ENCODE measurements around the gene PLXND1.
"Not testable (repeated sequence)": the region's sequence is repeated elsewhere in the genome, so short reads cannot be mapped to it uniquely, and the experiment has no call there.

PLXND1 gene

DNA sequence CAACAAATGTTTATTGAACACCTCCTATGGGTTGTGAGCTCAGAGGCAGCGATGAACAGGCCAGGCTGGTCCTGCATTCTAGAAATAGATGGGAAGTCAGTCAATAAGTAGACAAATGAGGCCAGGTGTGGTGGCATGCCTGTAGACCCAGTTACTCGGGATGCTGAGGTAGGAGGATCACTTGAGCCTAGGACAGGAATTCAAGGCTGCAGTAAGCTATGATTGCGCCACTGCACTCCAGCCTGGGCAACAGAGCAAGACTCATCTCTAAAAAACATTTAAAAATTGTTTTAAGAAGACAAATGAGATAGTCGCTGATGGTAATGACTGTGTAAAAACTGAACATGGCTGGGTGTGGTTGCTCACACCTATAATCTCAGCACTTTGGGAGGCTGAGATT, 82.4 kb downstream of the PLXND1 start:
- no peak for DNase-seq (ENCODE audit: low spot score)

DNA sequence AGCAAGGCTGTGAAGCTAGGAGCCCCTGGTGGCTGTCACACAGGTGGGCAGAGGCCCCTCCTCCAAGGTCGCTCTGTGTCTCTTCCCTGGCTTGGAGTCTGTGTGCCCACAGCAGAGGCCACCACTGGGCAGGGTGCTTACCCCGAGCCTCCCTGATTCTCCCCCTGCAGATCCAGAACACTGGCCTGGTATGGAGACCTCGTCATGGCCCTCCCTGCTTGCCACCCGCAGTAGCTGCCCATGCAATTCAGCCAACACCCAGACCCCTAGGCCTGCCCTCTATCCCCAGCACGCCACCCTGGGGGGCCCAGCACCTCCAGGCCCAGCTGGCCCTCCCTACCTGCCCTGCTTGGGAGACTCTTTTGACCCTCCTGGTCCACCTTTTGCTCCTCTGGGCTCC, 83.5 kb downstream of the PLXND1 start:
- DNase-seq (ENCODE audit: low spot score), result no peak

DNA sequence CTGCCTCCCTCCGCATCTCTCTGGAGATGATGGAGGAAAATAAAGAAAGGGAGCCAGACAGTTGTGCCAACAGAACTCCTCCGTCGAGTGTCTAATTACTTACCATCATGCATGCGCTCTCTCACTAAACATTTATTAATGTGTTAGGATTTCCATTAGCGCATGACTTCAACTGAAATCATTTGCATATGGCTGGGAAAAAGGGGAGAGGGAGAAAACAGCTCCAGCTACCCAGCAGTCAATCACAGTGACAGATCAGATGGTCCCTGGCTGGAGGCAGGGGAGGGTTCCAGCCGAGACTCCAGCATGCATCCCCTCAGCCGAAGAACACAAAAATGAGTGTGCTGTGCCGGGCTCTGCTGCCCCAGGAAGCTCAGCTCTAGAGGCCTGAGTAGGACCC, 84.9 kb downstream of the PLXND1 start:
- no peak for DNase-seq (ENCODE audit: low spot score)

DNA sequence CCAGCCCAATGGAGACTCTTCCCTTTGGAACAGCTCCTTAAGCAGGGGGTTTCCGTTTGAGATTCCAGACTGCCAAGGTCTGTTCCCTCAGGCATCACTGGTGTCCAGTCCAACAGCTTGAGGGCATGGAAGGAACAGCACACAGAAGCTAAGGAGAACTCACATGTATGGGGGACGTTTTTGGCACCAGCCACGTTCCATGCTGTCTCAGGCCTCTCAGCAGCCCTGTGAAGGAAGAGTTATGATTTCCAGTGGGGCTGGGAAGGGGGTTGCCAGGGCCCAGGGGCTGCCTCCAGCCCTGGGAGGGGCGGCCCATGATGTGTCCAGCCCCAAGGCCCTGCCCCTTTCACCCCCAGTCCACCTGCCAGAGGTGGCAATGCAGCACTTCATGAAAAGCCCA, 85.5 kb downstream of the PLXND1 start:
- DNase-seq (ENCODE audit: low spot score), result no peak

DNA sequence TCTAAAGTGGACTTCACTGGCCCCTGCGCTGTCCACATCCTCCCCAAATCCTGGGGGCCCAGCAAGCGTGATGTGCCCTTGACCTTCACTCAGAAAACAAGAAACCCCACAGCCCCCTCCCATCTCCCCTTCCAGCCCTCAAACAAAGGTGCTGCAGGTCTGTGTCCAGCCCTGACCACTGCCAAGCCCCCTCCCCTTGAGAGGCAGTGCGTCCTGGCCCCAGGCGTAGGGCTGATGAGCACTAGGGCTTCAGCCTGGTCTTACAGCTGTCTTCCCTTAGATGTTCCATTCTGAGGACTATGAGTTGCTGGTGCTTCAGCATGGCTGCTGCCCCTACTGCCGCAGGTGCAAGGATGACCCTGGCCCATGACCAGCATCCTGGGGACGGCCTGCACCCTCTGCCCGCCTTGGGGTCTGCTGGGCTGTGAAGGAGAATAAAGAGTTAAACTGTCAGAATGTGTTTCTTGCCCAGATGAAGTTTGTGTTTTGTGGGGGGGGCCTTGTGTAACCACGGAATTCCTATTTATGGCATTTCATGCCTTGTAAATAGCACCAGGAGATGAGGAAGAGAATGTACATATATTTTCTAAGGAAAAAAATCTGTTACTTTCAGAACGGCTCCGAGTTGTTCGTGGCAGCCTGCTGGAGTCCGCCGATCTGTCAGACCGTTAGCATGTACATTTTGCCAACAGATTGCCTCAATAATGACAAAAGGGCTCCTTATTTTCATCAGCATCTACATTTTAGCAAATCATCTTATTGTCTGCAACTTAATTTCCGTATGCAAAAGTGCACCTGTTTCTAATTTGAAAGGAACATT, 86.4 kb downstream of the PLXND1 start:
- no peak for DNase-seq (ENCODE audit: low spot score)

DNA sequence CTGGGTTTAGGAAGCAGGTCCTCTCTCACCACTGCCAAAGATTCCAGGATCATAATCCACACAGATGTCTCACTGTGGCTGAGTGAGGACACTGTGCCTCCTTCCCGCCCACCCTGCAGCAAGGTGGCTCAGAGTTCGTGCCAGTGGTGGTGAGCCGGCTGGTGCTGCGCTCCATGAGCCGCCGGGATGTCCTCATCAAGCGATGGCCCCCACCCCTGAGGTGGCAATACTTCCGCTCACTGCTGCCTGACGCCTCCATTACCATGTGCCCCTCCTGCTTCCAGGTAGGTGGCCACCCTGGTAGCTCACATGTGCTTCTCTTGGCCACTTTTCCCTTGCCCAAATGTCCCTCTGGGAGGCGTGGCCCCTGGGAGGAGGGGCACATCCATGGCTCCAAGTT, 87.0 kb downstream of the PLXND1 start:
- no peak for DNase-seq (ENCODE audit: low spot score)

DNA sequence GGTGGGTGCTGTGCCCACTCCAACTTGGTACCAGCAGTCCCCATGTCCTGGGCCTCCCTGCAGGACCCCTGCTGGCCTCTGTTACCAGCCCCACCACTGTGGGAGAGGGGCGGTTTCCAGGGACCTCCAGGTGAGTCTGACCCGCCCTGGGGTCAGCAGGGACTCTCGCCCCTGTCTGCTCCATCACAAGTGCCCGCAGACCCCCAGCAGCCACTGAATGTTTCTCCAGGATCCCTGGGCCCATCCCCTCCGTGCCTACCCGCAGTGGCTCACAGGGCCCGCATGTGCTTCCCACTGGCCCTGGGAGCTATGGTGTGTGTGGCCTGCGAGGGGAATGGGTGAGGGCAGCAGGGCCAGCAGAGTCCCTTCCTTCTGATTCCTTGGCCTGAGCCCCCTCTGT, 87.9 kb downstream of the PLXND1 start:
- no peak for DNase-seq (ENCODE audit: low spot score)

DNA sequence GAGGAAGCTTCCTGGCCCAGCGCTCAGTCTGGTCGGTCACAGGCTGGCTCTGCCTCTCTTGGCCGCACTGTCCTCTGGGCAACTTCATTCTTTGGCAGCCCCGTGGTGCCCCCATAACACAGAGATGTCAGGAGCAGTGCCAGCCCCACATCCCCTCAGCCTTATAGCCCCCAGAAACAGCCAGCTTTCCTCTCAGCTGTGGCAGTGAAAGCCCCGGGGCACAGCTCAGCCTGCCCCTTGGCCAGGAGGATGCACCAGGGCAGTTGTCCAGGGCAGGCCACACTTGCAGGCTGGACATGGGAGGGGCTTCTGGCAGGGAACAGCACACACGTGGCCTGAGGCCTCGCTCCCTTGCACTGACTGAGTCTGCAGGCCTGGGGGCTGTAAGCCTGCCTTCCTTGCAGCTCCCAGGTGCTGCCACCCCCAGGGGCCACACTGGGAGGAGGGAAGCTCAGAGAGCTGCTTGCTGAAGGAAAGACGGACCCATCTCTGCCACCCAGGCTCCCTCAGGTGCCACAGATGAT, 88.4 kb downstream of the PLXND1 start:
- DNase-seq (ENCODE audit: low spot score), result no peak

DNA sequence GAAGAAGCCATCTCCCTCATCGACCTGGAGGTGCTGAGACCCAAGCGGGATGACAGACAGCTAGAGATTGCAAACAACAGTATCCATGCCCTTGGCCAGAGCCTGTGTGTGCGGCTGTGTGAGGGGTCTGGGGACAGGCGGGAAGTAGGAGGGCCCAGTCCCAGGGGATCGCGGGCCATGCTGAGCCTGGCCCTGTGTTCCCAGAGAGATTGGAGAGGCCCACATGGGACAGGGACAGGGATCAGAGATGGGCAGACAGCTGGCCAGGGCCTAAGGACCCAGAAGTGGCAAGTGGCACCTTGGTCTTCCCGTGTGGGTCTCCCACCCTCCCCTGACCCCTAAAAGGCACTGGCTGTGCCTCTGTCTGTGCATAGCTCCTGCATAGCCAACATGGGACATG, 89.0 kb downstream of the PLXND1 start:
- DNase-seq (ENCODE audit: low spot score), result no peak

DNA sequence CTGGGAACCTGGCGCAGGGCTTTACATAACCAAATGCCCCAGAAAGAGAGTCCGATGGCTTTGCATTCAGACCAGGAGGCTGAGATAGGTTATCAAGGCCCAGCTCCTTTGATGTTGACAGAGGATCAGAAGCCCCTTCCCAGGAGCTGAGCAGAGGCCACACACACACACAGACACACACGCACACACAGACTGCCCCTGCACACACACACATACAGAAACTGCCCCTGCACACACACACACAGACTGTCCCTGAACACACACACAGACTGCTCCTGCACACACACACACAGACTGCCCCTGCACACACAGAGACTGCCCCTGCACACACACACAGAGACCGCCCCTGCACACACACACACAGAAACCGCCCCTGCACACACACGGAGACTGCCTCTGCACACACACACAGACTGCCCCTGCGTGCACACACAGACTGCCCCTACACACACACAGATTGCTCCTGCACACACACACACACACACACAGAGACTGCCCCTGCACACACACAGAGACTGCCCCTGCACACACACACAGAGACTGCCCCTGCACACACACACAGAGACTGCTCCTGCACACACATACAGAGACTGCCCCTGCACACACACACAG, 90.5 kb downstream of the PLXND1 start:
- not testable (repeated sequence) for DNase-seq (ENCODE audit: low spot score)

DNA sequence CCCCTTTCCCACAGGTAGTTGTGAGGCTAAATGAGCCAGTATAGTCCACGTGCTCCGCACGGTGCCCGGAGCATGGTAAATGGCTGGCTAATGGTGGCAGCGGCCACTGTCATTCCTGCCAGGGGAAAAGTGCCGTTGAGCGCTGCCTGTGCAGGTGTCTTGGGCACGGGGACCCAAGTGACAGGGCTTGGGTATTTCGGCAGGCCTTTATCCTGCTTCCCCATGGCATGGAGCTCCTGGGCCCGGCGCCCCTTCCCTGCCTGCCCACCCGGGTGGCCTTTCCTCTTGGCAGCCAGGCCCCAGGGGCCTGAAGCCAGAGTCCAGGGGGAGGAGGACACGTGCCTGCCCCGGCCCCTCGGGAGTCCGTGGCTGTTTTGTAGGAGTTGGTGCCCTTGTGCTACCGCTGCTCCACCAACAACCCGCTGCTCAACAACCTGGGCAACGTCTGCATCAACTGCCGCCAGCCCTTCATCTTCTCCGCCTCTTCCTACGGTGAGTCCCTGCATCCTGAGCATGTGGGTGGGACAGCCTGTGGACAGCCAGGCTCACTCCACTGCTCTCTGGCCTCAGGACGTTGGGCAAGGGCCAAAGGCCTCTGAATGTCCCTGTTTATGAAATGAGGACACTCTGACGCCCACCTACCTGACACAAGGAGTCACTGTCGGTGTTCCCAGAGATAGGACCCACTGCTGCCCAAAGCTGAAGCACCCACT, 91.2 kb downstream of the PLXND1 start:
- DNase-seq (ENCODE audit: low spot score), result not testable (repeated sequence)

DNA sequence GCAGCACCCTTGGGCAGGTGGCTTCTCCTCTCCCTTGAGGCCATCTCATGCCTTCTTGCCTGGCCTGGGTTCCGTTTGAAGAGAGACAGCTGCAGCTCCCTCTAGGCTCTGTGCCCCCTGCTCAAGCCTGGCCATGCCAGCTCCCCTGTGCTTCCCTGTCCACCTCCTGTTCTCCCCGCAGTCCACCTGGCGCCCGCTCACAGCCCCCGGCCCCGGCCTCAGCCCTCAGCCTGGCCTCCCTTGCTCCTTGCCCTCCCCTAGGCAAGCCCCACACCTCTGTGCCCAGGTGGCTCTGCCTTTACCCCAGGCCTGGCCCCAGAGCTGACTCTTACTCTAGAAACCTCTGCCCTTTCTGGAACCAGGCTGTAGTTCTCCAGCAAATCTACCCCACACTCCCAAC, 91.9 kb downstream of the PLXND1 start:
- no peak for DNase-seq (ENCODE audit: low spot score)

DNA sequence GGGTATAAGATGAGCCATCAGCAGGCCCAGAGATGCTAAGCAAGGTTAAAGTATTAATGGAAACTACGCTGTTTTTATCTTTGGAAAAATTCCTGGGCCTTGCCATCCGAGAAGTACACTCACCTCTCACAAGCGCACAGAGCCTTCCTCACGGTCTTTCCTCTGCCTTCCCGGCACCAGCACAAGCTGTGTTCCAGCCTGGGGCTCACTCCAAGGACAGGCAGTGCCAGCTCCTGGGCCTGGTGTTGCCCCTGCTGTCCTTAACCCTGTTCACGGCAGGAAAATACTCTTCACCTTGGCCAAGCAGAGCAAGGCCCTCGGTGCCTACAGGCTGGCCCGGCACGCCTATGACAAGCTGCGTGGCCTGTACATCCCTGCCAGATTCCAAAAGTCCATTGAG, 92.4 kb downstream of the PLXND1 start:
- no peak for DNase-seq (ENCODE audit: low spot score)

DNA sequence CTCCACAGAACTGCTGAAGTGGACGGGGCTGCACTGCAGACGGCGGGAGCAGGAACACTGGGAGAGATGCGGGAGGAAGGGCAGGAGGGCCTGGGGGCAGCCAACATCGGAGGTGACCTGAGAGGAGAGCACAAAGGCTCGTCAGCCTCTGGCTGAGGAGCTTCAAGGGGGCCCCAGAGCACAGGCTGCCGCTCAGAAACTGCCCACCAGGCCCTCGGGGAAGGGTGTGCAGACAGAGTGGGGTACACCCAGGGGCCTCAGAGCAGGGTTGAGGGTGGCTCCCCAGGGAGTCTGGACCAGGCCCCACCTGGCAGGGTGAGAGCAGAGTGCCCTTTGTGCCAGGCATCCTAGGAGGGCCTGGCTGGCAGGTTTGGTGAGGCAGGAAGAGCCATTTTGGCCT, 92.8 kb downstream of the PLXND1 start:
- DNase-seq (ENCODE audit: low spot score), result no peak

DNA sequence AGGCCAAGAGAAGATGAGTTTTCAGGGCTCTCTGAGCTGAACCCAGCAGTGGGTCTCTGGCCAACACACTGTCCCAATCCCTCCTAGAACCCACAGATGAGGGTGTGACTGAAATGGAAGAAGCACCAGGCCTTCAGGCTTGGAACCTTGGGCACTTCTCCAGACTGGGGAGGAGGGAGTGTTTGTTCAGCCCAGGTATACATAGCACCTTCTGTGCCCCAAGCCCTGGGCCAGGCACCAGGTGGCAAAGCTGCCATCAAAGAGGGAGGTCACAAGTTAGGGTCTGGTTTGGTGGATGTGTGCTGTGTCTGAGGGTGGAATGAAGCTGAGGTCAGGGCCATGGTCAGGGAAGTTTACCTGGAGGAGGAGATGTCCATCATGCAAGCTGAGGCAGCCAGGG, 93.9 kb downstream of the PLXND1 start:
- no peak for DNase-seq (ENCODE audit: low spot score)

DNA sequence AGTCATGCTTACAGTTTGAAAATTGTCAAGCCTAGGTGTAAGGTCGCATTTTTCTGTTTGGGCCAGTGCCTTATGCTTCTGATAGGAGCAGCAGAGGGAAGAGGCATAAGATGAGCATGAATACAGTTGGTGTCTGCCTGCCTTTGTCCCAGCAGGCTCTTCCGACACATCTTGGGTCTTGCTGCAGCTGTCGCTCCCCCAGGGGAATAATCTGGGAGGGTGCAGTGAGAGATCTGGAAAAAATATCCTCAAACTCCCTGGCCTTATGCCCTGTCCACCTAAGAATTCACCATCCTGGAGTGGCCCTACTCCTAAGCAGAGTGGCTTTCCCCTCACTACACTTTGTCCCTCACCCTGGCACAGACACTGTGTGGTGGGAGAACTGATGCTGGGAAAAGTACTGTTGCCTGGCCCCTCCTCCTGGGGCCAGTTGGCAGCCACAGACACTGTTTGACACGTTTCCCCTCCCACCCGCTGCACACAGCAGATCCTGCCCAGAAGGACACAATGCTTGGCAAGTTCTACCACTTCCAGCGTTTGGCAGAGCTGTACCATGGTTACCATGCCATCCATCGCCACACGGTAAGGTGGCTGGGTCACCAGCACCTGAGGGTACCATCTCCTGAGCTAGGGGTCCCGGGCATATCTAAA, 99.2 kb downstream of the PLXND1 start:
- no peak for DNase-seq (ENCODE audit: low spot score)

DNA sequence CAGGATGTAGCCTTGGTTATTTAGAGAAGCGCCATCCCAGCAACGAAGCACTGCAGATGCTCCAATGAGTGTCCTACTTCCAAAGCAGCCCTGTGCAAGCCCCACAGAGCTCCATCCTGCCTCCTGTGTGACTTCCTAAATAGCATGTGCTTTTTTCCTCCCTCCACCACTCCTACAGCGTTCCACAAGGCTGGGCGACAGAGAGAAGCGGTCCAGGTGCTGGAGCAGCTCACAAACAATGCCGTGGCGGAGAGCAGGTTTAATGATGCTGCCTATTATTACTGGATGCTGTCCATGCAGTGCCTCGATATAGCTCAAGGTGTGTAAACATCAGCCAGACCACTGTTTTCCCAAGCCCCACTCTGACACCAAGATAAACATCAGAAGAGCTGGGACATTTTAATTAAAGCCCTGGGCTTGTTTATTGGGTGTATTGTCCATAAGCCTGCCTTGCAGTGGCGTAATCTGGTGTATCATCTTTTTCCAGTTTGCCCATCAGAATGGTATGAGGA, 100.2 kb downstream of the PLXND1 start:
- no peak for DNase-seq (ENCODE audit: low spot score)

DNA sequence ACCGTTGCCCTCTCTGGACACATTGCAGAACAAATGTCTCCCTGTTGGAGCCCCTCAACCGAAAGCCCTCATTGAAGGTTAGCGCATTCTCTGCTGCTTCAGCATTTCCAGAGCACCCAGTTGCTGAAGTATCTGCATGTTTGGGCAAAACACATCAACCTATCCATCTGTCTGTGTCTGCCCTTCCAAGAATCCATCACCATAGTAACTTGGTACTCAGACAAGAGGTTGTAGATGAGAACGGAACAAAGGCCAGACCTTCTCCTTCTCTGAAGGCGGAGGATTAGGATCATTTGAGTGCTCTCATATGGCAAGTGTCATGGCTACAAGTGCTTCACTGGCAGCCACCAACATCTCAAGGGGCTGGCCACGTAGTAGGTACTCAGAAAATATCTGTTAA, 101.1 kb downstream of the PLXND1 start:
- no peak for DNase-seq (ENCODE audit: low spot score)

Data from left forelimb (tissue), 1 donor.